Endothelial cell of umbilical vein (primary cell): ENCODE measurements around the gene TMEM250. TPM values are rescaled to one million over a fixed set of nuclear protein-coding genes. Genes with fewer than 3 reads are reported as not detected.

Experiments
- BruUV-seq: library from RNA; stranded (reverse); fragments of 400-500 nt; replicated peaks from 2 replicates; lab custom pipeline; 2021; lab: Mats Ljungman, UMichigan
- CTCF ChIA-PET: fragments of 300-600, 350-600 bp; sonication (Branson Sonifier 250); formaldehyde crosslinking; loops from one replicate; lab custom pipeline; 2021; ENCODE audit warnings: antibody characterized with exemption, inconsistent platforms; lab: Charles Lee
- POLR2A ChIA-PET: fragments of 300-600, 350-600 bp; sonication (Branson Sonifier 250); formaldehyde crosslinking; loops from one replicate; lab custom pipeline; 2021; ENCODE audit warnings: antibody characterized with exemption, inconsistent platforms; lab: Charles Lee
- DNase-seq: peaks from one replicate; pipeline ENCODE4 v3.0.0-alpha.2; 2011; ENCODE audit warnings: low read depth, low spot score
- FAIRE-seq: peaks from 2 replicates; lab custom pipeline; 2011; peaks lifted over from hg19 to GRCh38; lab: Jason Lieb, UNC
- H2AFZ ChIP-seq: 2 replicates; pipeline ENCODE4 v1.6.0; 2012; ENCODE audit warnings: low read depth, low read length, control low read depth, inconsistent platforms
- H3K27ac ChIP-seq: 2 replicates; pipeline ENCODE4 v1.5.1; 2011; ENCODE audit warnings: low read depth, mild to moderate bottlenecking, control low read depth, low read length, moderate library complexity; ENCODE audit not compliant: insufficient read depth
- H3K27me3 ChIP-seq, 2 experiments: 2 replicates each; pipeline versions ENCODE4 v1.6.0 to v1.6.1; 2011; ENCODE audit warnings: low read length in 2 of 2, mixed read lengths in 1 of 2; ENCODE audit not compliant: control insufficient read depth in 2 of 2, insufficient read depth in 2 of 2
- H3K36me3 ChIP-seq, 2 experiments: 2 replicates in 1 of 2; 3 replicates in 1 of 2; pipeline ENCODE4 v1.5.1; 2011; ENCODE audit warnings: low read length in 2 of 2, mild to moderate bottlenecking in 1 of 2, moderate library complexity in 1 of 2; ENCODE audit not compliant: control insufficient read depth in 2 of 2, insufficient read depth in 2 of 2; ENCODE audit errors: extremely low read depth in 1 of 2
- H3K4me1 ChIP-seq: 3 replicates; pipeline ENCODE4 v1.5.1; 2011; ENCODE audit warnings: mild to moderate bottlenecking, low read length; ENCODE audit not compliant: control insufficient read depth, insufficient read depth; ENCODE audit errors: extremely low read depth
- H3K4me2 ChIP-seq: 2 replicates; pipeline ENCODE4 v1.6.1; 2011; ENCODE audit warnings: low read length, control low read depth, mixed read lengths; ENCODE audit not compliant: insufficient read depth
- H3K4me3 ChIP-seq, 3 experiments: fragments of 200-600 bp in 1 of 3; sonication (generic), shearing (Covaris generic) in 1 of 3; replicated peaks in 1 of 3; 2 replicates each; pipeline ENCODE4 v1.5.1; 2011 to 2016; ENCODE audit warnings: control low read depth in 3 of 3, low read length in 3 of 3, mild to moderate bottlenecking in 2 of 3, inconsistent platforms in 1 of 3, low read depth in 1 of 3, moderate library complexity in 1 of 3; ENCODE audit not compliant: insufficient read depth in 1 of 3
- H3K79me2 ChIP-seq: 2 replicates; pipeline ENCODE4 v1.6.0; 2012; ENCODE audit warnings: low read length, inconsistent platforms; ENCODE audit not compliant: control insufficient read depth, insufficient read depth
- H3K9ac ChIP-seq: replicated peaks from 2 replicates; pipeline ENCODE3; 2011; ENCODE audit warnings: low read length, control low read depth; ENCODE audit not compliant: insufficient read depth; ENCODE audit errors: extremely low read depth
- H3K9me1 ChIP-seq: replicated peaks from 3 replicates; pipeline ENCODE4 v1.6.0; 2011; ENCODE audit warnings: mild to moderate bottlenecking, low read length; ENCODE audit not compliant: control insufficient read depth, insufficient read depth; ENCODE audit errors: extremely low read depth
- H3K9me3 ChIP-seq: replicated peaks from 2 replicates; pipeline ENCODE4 v1.5.1; 2012; ENCODE audit warnings: low read length, inconsistent platforms; ENCODE audit not compliant: control insufficient read depth, insufficient read depth
- H4K20me1 ChIP-seq: replicated peaks from 2 replicates; pipeline ENCODE3; 2011; ENCODE audit warnings: mild to moderate bottlenecking, low read length; ENCODE audit not compliant: control insufficient read depth, insufficient read depth; ENCODE audit errors: extremely low read depth
- EZH2 ChIP-seq: IDR thresholded peaks from 2 replicates; pipeline ENCODE4 v1.6.1; 2012; ENCODE audit warnings: borderline replicate concordance, low read depth, mild to moderate bottlenecking, moderate library complexity, low read length, inconsistent platforms; ENCODE audit not compliant: severe bottlenecking
- GATA2 ChIP-seq: IDR thresholded peaks from 2 replicates; pipeline ENCODE4 v1.7.0; 2011; ENCODE audit warnings: low read depth, mild to moderate bottlenecking, moderate library complexity, mixed read lengths, low read length; ENCODE audit not compliant: insufficient read length, insufficient read depth
- JUN ChIP-seq: IDR thresholded peaks from 2 replicates; pipeline ENCODE4 v1.6.1; 2011; ENCODE audit warnings: borderline replicate concordance, low read depth; ENCODE audit not compliant: insufficient read length, insufficient read depth
- POLR2A ChIP-seq: IDR thresholded peaks from 2 replicates; pipeline ENCODE4 v1.6.1; 2012; ENCODE audit warnings: low read depth, mild to moderate bottlenecking, control low read depth, low read length
- POLR2AphosphoS5 ChIP-seq: IDR thresholded peaks from 2 replicates; pipeline ENCODE4 v1.6.1; 2012; ENCODE audit warnings: low read depth, mild to moderate bottlenecking, control low read depth, low read length, moderate library complexity; ENCODE audit not compliant: insufficient read depth
- dilution Hi-C: fragments of 300-500 bp; cut with MboI; formaldehyde crosslinking; loops from one replicate; pipeline ENCODE4 v1.15.0; 2019; ENCODE audit warnings: low sequenced_read_pairs; ENCODE audit not compliant: extremely low pct_ligation_motif_present
- intact Hi-C: fragments of 100-400 bp; cut with micrococcal nuclease; formaldehyde crosslinking; loops from one replicate; pipeline ENCODE4 v1.10.0; 2022
- polyA plus RNA-seq, 4 experiments: library from polyadenylated mRNA; depleted of rRNA in 3 of 4; stranded (reverse) in 3 of 4; unstranded in 1 of 4; fragments of >200 nt; gene quantifications; 2 replicates each; pipeline versions ENCODE4 v1.2.1 to v1.2.3, GENCODE V29; 2011 to 2012; ENCODE audit warnings: missing spikeins in 1 of 4
- total RNA-seq: library from RNA; stranded (reverse); gene quantifications from 2 replicates; pipeline ENCODE4 v1.2.3, GENCODE V29; 2021
- TF ChIP-seq, protein P1 (sequence below), 2 donors: IDR thresholded peaks; 1 replicate in 1 of 2; 2 replicates in 1 of 2; pipeline ENCODE4 v1.5.1; 2011; ENCODE audit warnings: low read length in 2 of 2, mild to moderate bottlenecking in 2 of 2, moderate library complexity in 2 of 2, control low read depth in 1 of 2, inconsistent platforms in 1 of 2, low read depth in 1 of 2; ENCODE audit not compliant: insufficient read depth in 1 of 2; ENCODE audit errors: extremely low read depth in 1 of 2

TMEM250 gene
- total and polyA plus RNA-seq, 2 donors (not counting 3 experiments of a cell fraction or from before 2014, with no cell fraction given), result 24.9 to 49.9 TPM

DNA sequence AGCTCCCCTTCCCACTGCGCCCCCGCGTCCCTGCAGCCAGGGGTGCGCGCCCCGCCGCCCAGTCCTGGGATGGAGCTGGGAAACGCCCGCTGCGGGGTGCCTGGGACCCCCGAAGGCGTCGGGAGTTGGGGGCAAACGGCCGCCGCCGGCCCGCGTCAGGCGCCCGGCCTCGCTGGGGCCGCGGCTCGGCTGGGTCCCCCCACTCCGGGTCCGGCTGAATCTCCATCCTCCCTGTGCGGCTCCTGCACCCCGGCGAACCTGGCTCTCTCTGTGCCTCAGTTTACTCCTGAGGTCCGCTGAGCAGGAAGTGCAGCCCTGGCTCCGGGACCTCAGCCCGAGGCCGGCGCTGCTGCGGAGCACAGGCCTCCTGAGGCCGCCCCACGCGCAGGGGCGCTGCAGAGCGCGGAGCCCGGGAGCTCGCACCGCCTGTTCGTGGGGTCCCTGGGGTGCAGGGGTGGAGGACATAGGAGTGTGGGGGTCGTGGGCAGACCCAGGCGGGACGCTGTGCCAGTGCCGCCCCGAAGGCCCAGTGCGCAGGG is 13.9 kb upstream of the TMEM250 start:
- BruUV-seq, result no TSS peak
- Histone ChIP-seq H3K9ac (no peak overlapping the region), H3K4me1 (peaks cover 4% of the 10 kb centered on the region), H3K9me3 (no peaks in the 10 kb centered on the region), H3K27me3 (peaks cover 26 to 30% of the 10 kb centered on the region in 2 experiments), H3K79me2 (no peaks in the 10 kb centered on the region), H3K9me1 (no peaks in the 10 kb centered on the region), H3K4me3 (no peak overlapping the region), H3K4me2 (no peak overlapping the region), H4K20me1 (no peaks in the 10 kb centered on the region), H2AFZ (no peak overlapping the region), H3K27ac (no peak overlapping the region), H3K36me3 (no peaks in the 10 kb centered on the region)
- CTCF ChIA-PET, result interaction anchor here (0.7 to 2.3 kb wide), 20 partner anchors 9 to 171 kb away, joined by 3 to 24 read pairs (median 6); partner anchors contain the start of gene UBAC1
- peak; percentile 81 for TF ChIP-seq EZH2
- TF ChIP-seq POLR2AphosphoS5, result no peak
- TF ChIP-seq POLR2A, result no peak
- TF ChIP-seq, protein P1, sequence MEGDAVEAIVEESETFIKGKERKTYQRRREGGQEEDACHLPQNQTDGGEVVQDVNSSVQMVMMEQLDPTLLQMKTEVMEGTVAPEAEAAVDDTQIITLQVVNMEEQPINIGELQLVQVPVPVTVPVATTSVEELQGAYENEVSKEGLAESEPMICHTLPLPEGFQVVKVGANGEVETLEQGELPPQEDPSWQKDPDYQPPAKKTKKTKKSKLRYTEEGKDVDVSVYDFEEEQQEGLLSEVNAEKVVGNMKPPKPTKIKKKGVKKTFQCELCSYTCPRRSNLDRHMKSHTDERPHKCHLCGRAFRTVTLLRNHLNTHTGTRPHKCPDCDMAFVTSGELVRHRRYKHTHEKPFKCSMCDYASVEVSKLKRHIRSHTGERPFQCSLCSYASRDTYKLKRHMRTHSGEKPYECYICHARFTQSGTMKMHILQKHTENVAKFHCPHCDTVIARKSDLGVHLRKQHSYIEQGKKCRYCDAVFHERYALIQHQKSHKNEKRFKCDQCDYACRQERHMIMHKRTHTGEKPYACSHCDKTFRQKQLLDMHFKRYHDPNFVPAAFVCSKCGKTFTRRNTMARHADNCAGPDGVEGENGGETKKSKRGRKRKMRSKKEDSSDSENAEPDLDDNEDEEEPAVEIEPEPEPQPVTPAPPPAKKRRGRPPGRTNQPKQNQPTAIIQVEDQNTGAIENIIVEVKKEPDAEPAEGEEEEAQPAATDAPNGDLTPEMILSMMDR (IDR thresholded peaks at IDR 0.05; ENCODE audit: extremely low read depth in 1 of 2, insufficient read depth in 1 of 2, low read depth in 1 of 2, low read length in 2 of 2), result peak in 1 of 2 donors; percentile 13
- no peak for TF ChIP-seq GATA2
- no peak for TF ChIP-seq JUN
- dilution Hi-C loops, result no loop called here
- FAIRE-seq, result no peak
- DNase-seq, result no peak
- POLR2A ChIA-PET, result no interaction called here
- intact Hi-C loops, result loop anchor here (1.0 kb wide), 1 partner anchor 151 kb away; no protein-coding TSS in a partner anchor
